ENCODE measurements around the gene FAM107A.

- TF ChIP-seq CTCF (IDR thresholded peaks at IDR 0.05; ENCODE audit: insufficient read depth, low read length), result no peak
- TF ChIP-seq GABPA (IDR thresholded peaks at IDR 0.05; ENCODE audit: low read depth), result no peak
- TF ChIP-seq REST (IDR thresholded peaks at IDR 0.05; ENCODE audit: insufficient replicate concordance, low read depth), result no peak
- TF ChIP-seq POLR2AphosphoS5 (IDR thresholded peaks at IDR 0.05; ENCODE audit: low read depth), result no peak
These were observed 52.8 kb downstream of the FAM107A start for GRCh38 chr3:58524326-58524888.
